SK-N-SH treated with all-trans-retinoic acid at 6 μM for 48 hours (cell line): ENCODE measurements around the gene RUSF1.

Source experiments
- ATAC-seq: fragments of 200-7000 bp; cut with Tn5 transposase; 3 replicates; pipeline ENCODE4 v1.9.1; 2020; ENCODE audit warnings: mild to moderate bottlenecking, moderate library complexity
- ARNTL ChIP-seq: fragments of 450-650 bp; formaldehyde crosslinking; IDR thresholded peaks from 2 replicates; pipeline ENCODE4 v1.5.0; 2020; ENCODE audit warnings: low read depth, mild to moderate bottlenecking, moderate library complexity, borderline replicate concordance
- CSDC2 ChIP-seq: fragments of 250-450 bp; sonication (Bioruptor Pico); IDR thresholded peaks from 2 replicates; pipeline ENCODE4 v1.5.0; 2020; ENCODE audit warnings: mild to moderate bottlenecking, moderate library complexity
- ESRRG ChIP-seq: fragments of 250-450 bp; sonication (Bioruptor Pico); IDR thresholded peaks from 2 replicates; pipeline ENCODE4 v1.6.1; 2021; ENCODE audit warnings: mild to moderate bottlenecking
- GLIS3 ChIP-seq: fragments of 250-450 bp; sonication (Bioruptor Pico); IDR thresholded peaks from 2 replicates; pipeline ENCODE4 v1.5.0; 2020; ENCODE audit warnings: mild to moderate bottlenecking, moderate library complexity
- ISL1 ChIP-seq: fragments of 250-450 bp; sonication (Bioruptor Pico); IDR thresholded peaks from 2 replicates; pipeline ENCODE4 v2.1.2; 2022; ENCODE audit warnings: mild to moderate bottlenecking, moderate library complexity
- PPARA ChIP-seq: fragments of 250-450 bp; sonication (Bioruptor Pico); IDR thresholded peaks from 2 replicates; pipeline ENCODE4 v1.5.0; 2020; ENCODE audit warnings: mild to moderate bottlenecking, borderline replicate concordance
- RARB ChIP-seq: fragments of 250-450 bp; sonication (Bioruptor Pico); IDR thresholded peaks from 2 replicates; pipeline ENCODE4 v1.8.0; 2021; ENCODE audit warnings: mild to moderate bottlenecking, moderate library complexity
- SNAI2 ChIP-seq: fragments of 250-450 bp; sonication (Bioruptor Pico); IDR thresholded peaks from 2 replicates; pipeline ENCODE4 v1.5.0; 2020; ENCODE audit warnings: mild to moderate bottlenecking, moderate library complexity
- TCF4 ChIP-seq: fragments of 250-450 bp; sonication (Bioruptor Pico); IDR thresholded peaks from 2 replicates; pipeline ENCODE4 v1.8.0; 2021; ENCODE audit warnings: mild to moderate bottlenecking, moderate library complexity, borderline replicate concordance
- TOX ChIP-seq: fragments of 250-450 bp; sonication (Bioruptor Pico); IDR thresholded peaks from 2 replicates; pipeline ENCODE4 v1.8.0; 2021; ENCODE audit warnings: mild to moderate bottlenecking, moderate library complexity, borderline replicate concordance
- ZC3H10 ChIP-seq: fragments of 250-450 bp; sonication (Bioruptor Pico); IDR thresholded peaks from 2 replicates; pipeline ENCODE4 v1.5.1; 2021; ENCODE audit warnings: mild to moderate bottlenecking, moderate library complexity
- ZFP30 ChIP-seq: fragments of 450-650 bp; formaldehyde crosslinking; IDR thresholded peaks from 2 replicates; pipeline ENCODE4 v1.5.0; 2022; ENCODE audit warnings: mild to moderate bottlenecking, moderate library complexity
- ZNF565 ChIP-seq: fragments of 450-650 bp; formaldehyde crosslinking; conservative IDR thresholded peaks from 2 replicates; pipeline ENCODE4 v1.5.0; 2020; ENCODE audit warnings: low read depth, mild to moderate bottlenecking, moderate library complexity
- ZNF70 ChIP-seq: fragments of 450-650 bp; formaldehyde crosslinking; IDR thresholded peaks from 2 replicates; pipeline ENCODE4 v1.5.0; 2020; ENCODE audit warnings: mild to moderate bottlenecking, moderate library complexity
- TF ChIP-seq, protein P1 (sequence below): fragments of 250-450 bp; sonication (Bioruptor Pico); IDR thresholded peaks from 2 replicates; pipeline ENCODE4 v1.5.1; 2020; ENCODE audit warnings: low read depth, mild to moderate bottlenecking, moderate library complexity
- TF ChIP-seq, protein P2 (sequence below): fragments of 250-450 bp; sonication (Bioruptor Pico); IDR thresholded peaks from 2 replicates; pipeline ENCODE4 v1.5.0; 2020; ENCODE audit warnings: mild to moderate bottlenecking, moderate library complexity
- TF ChIP-seq, protein P3 (sequence below): fragments of 250-450 bp; sonication (Bioruptor Pico); IDR thresholded peaks from 2 replicates; pipeline ENCODE4 v1.5.1; 2021; ENCODE audit warnings: mild to moderate bottlenecking, moderate library complexity
- TF ChIP-seq, protein P4 (sequence below): fragments of 250-450 bp; sonication (Bioruptor Pico); IDR thresholded peaks from 2 replicates; pipeline ENCODE4 v1.8.0; 2020; ENCODE audit warnings: mild to moderate bottlenecking, moderate library complexity, borderline replicate concordance
- TF ChIP-seq, protein P5 (sequence below): fragments of 250-450 bp; sonication (Bioruptor Pico); IDR thresholded peaks from 2 replicates; pipeline ENCODE4 v1.8.0; 2021; ENCODE audit warnings: low read depth, mild to moderate bottlenecking, moderate library complexity, borderline replicate concordance

The RUSF1 gene

DNA sequence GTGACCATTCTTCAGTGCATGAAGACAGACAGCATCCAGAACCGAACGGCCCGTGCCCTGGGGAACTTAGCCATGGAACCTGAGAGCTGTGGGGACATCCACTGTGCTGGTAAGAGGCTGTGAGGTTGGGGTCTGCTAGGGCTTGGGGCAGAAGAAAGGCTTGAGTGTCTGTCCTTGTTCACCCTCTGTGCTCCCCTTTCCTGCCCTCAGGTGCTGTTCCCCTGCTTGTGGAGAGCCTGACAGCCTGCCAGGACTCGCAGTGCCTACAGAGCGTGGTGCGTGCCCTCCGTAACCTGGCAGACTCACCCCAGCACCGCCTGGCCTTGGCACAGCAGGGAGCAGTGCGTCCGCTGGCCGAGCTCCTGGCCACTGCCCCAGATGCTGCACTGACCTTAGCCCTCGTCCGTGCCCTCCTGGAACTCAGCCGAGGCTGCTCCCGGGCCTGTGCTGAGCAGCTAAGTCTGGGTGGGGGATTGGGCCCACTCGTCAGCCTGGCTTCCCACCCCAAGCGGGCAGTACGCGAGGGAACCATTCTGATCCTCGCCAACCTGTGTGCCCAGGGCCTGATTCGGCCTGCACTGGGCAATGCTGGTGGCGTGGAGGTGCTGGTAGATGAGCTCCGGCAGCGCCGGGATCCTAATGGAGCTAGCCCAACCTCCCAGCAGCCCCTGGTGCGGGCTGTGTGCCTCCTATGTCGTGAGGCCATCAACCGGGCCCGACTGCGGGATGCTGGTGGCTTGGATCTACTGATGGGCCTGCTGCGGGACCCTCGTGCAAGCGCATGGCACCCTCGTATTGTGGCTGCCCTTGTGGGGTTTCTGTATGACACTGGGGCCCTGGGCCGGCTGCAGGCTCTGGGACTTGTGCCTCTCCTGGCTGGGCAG, 46.0 kb downstream of the RUSF1 start:
- no peak for ATAC-seq
- TF ChIP-seq, protein P1, sequence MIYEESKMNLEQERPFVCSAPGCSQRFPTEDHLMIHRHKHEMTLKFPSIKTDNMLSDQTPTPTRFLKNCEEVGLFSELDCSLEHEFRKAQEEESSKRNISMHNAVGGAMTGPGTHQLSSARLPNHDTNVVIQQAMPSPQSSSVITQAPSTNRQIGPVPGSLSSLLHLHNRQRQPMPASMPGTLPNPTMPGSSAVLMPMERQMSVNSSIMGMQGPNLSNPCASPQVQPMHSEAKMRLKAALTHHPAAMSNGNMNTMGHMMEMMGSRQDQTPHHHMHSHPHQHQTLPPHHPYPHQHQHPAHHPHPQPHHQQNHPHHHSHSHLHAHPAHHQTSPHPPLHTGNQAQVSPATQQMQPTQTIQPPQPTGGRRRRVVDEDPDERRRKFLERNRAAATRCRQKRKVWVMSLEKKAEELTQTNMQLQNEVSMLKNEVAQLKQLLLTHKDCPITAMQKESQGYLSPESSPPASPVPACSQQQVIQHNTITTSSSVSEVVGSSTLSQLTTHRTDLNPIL (CRISPR knock-in tag): no peak
- TF ChIP-seq ZNF565 (CRISPR knock-in tag): no peak
- no peak for TF ChIP-seq ESRRG (CRISPR knock-in tag)
- TF ChIP-seq RARB (CRISPR knock-in tag): no peak
- no peak for TF ChIP-seq ZNF70
- TF ChIP-seq ZFP30 (CRISPR knock-in tag): no peak
- TF ChIP-seq TCF4 (CRISPR knock-in tag): no peak
- TF ChIP-seq ARNTL (CRISPR knock-in tag): no peak
- TF ChIP-seq, protein P2, sequence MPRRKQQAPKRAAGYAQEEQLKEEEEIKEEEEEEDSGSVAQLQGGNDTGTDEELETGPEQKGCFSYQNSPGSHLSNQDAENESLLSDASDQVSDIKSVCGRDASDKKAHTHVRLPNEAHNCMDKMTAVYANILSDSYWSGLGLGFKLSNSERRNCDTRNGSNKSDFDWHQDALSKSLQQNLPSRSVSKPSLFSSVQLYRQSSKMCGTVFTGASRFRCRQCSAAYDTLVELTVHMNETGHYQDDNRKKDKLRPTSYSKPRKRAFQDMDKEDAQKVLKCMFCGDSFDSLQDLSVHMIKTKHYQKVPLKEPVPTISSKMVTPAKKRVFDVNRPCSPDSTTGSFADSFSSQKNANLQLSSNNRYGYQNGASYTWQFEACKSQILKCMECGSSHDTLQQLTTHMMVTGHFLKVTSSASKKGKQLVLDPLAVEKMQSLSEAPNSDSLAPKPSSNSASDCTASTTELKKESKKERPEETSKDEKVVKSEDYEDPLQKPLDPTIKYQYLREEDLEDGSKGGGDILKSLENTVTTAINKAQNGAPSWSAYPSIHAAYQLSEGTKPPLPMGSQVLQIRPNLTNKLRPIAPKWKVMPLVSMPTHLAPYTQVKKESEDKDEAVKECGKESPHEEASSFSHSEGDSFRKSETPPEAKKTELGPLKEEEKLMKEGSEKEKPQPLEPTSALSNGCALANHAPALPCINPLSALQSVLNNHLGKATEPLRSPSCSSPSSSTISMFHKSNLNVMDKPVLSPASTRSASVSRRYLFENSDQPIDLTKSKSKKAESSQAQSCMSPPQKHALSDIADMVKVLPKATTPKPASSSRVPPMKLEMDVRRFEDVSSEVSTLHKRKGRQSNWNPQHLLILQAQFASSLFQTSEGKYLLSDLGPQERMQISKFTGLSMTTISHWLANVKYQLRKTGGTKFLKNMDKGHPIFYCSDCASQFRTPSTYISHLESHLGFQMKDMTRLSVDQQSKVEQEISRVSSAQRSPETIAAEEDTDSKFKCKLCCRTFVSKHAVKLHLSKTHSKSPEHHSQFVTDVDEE: no peak
- TF ChIP-seq CSDC2 (CRISPR knock-in tag): no peak
- TF ChIP-seq PPARA (CRISPR knock-in tag): no peak
- TF ChIP-seq ISL1 (CRISPR knock-in tag): no peak
- no peak for TF ChIP-seq TOX (CRISPR knock-in tag)
- TF ChIP-seq, protein P3, sequence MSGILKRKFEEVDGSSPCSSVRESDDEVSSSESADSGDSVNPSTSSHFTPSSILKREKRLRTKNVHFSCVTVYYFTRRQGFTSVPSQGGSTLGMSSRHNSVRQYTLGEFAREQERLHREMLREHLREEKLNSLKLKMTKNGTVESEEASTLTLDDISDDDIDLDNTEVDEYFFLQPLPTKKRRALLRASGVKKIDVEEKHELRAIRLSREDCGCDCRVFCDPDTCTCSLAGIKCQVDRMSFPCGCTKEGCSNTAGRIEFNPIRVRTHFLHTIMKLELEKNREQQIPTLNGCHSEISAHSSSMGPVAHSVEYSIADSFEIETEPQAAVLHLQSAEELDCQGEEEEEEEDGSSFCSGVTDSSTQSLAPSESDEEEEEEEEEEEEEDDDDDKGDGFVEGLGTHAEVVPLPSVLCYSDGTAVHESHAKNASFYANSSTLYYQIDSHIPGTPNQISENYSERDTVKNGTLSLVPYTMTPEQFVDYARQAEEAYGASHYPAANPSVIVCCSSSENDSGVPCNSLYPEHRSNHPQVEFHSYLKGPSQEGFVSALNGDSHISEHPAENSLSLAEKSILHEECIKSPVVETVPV (CRISPR knock-in tag): no peak
- TF ChIP-seq SNAI2 (CRISPR knock-in tag): no peak
- TF ChIP-seq, protein P4, sequence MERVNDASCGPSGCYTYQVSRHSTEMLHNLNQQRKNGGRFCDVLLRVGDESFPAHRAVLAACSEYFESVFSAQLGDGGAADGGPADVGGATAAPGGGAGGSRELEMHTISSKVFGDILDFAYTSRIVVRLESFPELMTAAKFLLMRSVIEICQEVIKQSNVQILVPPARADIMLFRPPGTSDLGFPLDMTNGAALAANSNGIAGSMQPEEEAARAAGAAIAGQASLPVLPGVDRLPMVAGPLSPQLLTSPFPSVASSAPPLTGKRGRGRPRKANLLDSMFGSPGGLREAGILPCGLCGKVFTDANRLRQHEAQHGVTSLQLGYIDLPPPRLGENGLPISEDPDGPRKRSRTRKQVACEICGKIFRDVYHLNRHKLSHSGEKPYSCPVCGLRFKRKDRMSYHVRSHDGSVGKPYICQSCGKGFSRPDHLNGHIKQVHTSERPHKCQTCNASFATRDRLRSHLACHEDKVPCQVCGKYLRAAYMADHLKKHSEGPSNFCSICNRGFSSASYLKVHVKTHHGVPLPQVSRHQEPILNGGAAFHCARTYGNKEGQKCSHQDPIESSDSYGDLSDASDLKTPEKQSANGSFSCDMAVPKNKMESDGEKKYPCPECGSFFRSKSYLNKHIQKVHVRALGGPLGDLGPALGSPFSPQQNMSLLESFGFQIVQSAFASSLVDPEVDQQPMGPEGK (CRISPR knock-in tag): no peak
- no peak for TF ChIP-seq ZC3H10 (CRISPR knock-in tag)
- TF ChIP-seq GLIS3 (CRISPR knock-in tag): no peak
- TF ChIP-seq, protein P5, sequence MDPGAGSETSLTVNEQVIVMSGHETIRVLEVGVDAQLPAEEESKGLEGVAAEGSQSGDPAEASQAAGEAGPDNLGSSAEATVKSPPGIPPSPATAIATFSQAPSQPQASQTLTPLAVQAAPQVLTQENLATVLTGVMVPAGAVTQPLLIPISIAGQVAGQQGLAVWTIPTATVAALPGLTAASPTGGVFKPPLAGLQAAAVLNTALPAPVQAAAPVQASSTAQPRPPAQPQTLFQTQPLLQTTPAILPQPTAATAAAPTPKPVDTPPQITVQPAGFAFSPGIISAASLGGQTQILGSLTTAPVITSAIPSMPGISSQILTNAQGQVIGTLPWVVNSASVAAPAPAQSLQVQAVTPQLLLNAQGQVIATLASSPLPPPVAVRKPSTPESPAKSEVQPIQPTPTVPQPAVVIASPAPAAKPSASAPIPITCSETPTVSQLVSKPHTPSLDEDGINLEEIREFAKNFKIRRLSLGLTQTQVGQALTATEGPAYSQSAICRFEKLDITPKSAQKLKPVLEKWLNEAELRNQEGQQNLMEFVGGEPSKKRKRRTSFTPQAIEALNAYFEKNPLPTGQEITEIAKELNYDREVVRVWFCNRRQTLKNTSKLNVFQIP (CRISPR knock-in tag): no peak
- TF ChIP-seq, all 23 proteins: peak for 0

DNA sequence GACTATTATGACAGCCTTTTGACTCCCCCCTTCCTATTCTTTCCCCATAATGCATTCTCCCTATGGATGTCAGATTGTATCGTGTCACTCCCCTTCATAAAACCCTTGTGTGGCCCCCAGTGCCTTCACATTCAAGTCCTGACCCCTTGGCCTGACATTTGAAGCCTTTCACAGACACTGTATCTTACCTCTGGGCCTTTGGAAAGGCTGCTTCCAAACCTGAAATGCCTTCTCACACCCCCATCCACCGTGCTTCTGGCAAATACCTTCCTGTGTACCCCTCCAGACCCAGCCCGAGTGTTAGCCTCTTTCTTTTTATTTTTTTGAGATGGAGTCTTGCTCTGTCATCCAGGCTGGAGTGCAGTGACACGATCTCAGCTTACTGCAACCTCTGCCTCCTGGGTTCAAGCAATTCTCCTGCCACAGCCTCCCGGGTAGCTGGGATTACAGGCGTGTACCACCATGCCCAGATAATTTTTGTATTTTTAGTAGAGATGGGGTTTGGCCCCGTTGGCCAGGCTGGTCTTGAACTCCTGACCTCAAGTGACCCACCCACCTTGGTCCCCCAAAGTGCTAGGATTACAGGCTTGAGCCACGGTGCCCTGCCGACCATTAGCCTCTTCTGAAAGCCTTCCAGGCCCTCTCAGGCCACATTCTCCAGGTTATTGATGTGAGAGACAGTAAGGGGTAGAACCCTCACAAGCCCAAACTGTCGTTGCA, 46.8 kb downstream of the RUSF1 start:
- no peak for ATAC-seq
- TF ChIP-seq GLIS3 (CRISPR knock-in tag): no peak
- TF ChIP-seq, protein P5 (CRISPR knock-in tag): no peak
